HG03457 (cell line): Measurements from ENCODE around the gene RHBDL2.
"Not testable (repeated sequence)": the region's sequence is repeated elsewhere in the genome, so short reads cannot be mapped to it uniquely, and the experiment has no call there.

ENCODE experiments used
- ATAC-seq: cut with Tn5 transposase; IDR thresholded peaks from one replicate; pipeline ENCODE4 v1.9.1; 2021; ENCODE audit warnings: moderate number of reproducible peaks; ENCODE audit not compliant: unreplicated experiment

RHBDL2 gene

DNA sequence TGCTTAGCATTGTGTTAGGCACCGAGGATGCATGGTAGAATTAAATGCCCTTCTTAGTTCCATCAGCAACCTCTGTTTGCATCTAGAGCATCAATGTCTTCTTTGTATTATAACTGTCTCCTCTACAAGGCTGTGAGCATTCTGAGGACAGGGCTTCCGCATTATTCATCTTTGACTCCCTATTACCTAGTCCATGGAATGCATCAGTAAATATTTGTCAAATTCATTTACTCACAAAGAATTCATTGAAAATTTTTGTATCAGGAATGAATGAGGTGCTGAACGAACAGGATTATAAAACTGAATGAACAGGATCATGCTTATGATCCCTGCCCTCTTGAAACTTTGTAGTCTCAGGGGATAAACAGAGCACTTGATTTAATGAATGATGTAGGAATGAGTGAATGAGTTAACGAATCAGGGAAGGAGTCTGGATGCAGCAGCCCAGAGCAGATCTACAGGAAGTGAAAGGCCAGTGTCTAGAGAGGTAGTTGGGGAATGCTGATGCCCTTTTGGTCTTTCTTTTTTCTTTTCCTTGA lies 2.8 kb downstream of the RHBDL2 start:
- no peak for ATAC-seq

DNA sequence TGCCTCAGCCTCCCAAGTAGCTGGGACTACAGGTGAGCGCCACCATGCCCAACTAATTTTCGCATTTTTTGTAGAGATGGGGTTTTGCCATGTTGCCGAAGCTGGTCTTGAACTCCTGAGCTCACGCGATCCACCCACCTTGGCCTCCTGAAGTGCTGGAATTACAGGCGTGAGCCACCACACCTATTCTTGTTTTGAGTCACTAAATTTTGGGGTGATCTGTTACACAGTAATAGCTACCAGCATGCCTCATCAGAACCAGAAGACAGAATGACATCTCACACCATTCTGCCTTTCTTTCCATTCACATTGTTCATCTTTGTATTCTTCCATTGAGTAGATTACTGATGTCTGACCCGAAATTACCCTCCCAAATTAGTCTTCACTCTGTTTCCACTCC lies 9.1 kb downstream of the RHBDL2 start:
- ATAC-seq: no peak

DNA sequence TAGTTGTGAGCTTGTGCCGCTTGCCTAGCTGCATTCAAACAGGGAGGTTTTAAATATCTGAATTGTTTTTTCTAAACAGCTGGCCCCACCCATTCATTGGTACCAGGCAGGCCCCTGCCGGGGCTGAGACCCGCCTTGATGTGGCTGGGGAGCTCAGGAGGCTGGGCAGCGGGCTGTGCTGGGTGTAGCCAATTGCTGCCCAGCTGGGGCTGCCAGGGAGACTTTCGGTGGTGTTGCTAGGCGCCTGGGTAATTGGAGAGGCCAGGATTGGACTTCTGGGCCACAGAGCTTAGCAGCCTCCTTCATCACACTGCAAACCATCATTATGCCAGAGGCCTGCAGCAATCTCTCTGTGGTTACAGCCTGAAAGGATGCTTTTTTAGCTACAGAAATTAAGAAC lies 12.2 kb downstream of the RHBDL2 start:
- no peak for ATAC-seq

DNA sequence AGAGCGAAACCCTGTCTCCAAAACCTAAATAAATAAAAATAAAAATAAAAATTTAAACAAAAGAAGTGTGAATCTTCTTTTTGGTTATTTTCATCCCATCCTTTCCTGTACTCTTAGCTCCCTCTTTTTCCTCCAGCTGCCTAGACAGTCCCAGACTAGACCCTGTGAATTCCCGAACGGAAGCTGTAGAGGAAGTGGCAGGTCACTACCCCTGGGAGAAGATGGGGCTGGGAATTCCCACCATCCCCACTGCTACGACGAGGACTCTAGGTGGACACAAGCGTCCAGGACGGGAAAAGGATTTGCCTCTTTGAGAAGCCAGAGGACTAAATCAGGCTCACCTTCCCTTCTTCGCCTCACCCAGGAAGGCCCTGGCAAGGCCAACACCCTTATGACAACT lies 12.6 kb downstream of the RHBDL2 start:
- ATAC-seq: no peak

DNA sequence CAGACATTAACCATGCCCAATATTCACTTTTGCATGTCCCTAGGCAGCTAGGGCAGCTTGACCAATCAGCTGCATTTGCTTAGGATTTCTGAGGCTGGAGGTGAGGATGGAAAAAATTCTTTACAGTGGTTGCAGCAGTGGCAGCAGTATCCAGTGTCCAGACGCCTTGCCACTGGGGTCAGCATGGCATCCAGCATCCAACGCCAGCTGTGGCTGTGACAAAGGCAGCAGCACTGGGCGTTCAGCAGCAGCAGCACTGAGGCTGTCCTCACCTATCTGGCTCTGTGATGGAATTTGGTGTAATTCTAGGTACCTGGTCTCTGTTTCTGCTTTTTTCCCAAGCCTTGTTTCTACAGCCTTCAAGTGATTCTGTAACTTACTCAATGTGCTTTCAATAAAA lies 15.5 kb downstream of the RHBDL2 start:
- no peak for ATAC-seq

DNA sequence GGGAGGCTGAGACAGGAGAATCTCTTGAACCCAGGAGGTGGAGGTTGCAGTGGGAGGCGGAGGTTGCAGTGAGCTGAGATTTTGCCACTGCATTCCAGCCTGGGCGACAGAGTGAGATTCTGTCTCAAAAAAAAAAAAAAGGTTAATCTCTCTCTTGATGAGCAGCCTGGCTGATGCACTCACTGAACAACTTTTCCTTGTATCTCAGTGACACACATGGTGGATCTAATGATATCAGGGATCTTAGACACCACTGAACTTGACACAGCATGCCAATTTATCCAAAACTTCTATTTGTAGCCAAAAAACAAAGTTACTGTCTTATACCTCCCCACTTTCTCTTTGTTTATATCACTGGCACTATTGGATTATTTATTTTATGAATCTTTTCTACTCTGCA lies 16.2 kb downstream of the RHBDL2 start:
- no peak for ATAC-seq

DNA sequence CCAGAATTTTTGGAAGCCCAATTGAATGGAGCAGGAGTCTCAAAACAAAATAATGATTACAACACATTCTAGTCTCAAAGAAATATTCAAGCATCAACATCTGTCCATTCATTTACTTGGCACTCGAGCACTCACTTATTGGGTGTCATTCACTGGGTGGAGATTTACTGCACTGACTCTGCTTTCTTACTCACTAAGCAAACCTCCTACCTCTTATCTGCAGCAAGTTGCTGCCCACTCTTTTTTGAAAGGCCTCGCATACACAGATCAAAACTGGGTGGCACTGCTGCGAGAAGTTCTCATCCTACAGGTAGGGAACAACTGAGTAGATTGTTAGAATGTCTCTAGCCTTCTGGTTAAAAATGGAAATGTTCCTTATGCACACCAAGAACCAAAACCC lies 18.0 kb downstream of the RHBDL2 start:
- no peak for ATAC-seq

DNA sequence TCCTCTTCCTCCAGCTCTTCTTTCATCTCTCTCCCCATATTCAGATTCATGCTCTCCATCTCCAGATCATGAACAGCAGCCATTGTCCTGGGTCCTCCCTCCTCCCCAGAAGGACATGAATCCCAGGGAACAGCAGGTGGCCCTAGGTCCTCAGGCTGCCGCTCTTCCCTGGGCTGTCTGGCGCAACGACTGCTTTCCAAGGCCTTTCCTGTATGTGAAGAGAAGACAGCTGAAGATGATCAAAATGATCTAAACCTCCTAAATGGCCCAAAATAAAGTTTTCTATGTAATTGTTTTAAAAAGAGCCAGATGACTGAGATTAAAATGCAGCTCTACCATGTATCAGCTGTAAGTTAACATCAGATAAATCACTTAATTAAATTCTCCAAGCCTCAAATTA lies 22.5 kb downstream of the RHBDL2 start:
- no peak for ATAC-seq

DNA sequence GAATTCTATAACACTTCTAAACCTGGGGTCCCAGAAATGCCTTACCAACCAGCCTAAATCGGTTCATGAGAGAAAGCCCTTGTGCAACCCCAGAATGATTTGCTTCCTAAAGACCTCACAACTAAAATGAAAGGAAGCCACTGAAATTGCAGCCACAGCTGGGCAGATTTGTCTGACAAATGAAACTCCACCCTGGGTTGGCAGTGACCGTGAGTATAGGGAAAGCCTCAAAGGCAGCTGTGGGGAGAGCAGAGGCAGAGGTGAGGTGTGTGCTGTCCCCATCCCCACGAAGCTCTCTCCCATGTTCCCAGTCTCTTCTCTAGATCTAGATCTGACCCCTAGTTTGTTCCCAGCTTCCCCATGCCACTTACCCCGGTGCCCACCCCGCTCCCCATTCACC lies 23.1 kb downstream of the RHBDL2 start:
- no peak for ATAC-seq

DNA sequence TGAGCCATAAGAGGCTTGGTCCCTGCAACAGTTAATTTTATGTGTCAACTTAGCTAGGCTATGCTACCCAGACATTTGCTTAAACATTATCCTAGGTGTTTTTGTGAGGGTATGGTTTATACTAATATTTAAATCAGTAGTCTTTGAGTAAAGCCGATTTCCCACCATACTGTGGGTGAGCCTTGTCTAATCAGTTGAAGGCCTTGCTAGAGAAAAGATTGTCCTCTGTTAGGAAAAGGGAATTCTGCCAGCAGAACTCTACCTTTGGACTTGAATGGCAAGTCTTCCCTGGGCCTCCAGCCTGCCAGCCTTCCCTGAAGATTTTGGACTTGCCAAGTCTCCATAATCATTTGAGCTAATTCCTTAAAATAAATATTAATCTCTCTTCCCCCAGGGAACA lies 23.9 kb downstream of the RHBDL2 start:
- ATAC-seq: no peak

DNA sequence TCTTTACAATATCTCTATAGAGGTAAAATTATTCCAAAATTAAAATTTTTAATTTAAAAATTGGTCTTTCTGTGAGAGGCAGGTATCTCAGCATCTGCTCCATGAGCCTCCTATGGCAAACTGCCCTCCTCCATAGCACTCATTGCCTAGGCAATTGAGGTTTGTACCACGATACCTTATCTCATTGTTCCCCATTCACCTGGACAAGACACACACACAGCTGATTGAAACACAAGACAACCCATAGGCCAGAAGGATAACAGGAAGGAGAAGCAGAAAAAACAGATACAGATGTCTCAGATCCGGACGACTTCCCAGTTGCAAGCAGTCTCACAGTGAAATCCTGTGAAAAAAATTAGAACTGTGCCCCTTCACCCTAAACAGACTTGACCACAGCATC lies 24.3 kb downstream of the RHBDL2 start:
- no peak for ATAC-seq

DNA sequence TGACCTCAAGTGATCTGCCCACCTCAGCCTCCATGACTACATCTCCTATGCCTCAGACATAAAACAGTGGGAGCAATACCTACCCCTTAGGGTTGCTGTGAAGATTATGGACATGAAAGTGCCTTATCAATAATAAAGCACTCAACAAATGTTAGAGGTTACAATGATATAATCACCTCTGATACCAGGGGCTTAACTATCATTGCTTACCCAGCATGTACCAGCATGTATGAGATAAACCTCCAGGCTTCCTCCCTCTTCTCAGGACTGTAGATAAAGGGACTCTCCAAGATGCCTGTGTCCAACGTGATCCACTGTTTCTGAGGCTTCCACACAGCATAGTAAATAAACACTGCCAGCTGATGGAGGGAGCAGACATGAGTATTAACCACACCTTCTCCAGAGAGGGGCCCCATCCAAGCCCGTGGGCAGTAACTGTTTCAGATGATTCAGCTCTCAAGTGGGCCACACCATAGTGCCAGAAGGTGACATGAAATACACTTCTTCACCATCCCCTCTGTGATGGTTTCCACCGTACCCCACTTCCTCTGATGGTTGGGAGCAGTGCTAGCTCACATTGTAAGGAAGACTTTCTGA lies 26.2 kb downstream of the RHBDL2 start:
- ATAC-seq: no peak

DNA sequence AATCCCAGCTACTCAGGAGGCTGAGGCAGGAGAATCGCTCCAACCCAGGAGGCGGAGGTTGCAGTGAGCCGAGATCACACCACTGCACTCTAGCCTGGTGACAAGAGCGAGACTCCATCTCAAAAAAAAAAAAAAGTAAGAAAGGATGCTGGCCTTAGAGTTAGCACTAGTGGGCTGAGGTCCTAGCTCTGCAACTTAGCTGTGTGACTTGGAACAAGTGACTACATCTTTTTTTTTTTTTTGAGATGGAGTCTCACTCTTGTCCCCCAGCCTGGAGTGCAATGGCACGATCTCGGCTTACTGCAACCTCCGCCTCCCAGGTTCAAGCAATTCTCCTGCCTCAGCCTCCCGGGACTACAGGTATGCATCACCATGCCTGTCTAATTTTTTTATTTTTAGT lies 26.7 kb downstream of the RHBDL2 start:
- ATAC-seq: not testable (repeated sequence)

DNA sequence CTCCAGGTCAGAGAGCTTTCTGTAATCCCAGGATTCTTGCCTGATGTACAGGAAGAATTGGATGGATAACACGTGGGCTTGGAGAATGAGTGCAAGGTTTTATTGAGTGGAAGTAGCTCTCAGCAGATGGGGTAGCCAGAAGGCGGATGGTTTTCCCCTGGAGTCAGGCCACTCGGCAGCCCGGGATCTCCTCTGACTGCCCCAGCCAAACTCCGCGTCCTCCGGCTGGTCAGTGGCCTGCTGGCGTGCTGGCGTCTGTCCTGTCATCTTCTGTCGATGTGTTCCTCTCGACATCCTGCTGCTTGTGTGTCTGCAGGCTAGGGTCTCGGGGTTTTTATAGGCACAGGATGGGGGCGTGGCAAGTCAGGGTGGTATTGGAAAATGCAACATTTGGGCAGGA lies 32.8 kb downstream of the RHBDL2 start:
- ATAC-seq: no peak

DNA sequence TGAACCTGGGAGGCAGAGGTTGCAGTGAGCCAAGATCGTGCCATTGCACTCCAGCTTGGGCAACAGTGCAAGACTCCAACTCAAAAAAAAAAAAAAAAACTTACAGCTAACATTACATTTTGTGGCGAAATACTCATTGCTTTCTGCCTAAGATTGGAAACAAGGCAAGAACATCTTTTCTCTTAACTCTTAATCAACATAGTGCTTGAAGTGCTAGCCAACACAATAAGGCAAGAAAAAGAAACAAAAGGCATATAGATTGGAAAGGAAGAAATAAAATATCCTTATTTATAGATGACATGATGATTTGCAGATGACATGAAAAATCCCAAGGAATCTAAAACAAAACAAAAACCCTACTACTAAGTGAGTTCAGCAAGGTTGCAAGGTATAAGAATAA lies 35.6 kb downstream of the RHBDL2 start:
- ATAC-seq: no peak

DNA sequence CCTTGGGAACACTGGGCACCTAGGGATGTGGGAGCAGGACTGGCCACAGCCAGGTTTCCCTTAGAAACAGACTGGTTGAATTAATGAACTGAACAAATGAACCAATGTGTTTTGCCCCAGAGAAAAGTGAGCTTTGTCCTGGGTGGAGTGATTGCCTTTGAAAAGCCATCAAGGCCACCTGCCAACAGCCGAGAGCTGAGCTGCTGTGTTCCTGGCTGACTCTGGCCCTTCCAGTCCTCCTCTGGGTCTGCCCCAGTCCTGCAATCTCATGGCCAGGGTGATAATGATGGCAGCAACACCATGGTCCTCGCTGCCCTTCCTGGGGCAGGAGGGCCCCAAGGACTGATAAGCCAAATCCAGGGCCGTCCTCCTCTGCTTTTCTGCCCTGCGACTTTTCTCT lies 42.1 kb downstream of the RHBDL2 start:
- ATAC-seq: no peak

DNA sequence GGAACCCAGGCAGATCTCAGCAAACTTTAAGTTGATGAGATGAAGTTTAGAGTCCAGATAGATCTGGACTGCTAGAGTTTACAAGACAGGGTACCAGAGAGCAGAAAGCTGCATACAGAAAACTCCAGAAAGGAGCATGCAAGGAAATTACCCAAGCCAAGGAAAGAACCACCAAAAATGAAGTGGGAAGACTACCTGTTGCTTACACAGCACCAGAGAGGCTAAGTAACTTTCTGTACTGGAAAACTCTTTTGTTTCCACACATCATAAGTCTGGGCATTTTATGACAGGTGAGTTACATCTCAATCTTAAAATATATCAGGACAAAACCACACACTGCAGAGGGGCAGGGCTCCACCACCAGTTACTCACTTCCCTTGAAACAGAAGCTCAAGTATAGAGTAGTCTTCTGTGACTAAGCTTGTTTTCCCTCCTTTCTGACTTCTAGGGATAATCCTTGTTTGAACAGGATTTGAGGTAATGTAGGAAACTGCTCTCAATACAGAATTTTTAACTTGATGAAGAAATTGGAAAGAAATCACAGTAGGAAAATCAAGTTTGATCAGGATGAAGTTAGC lies 42.9 kb downstream of the RHBDL2 start:
- no peak for ATAC-seq

DNA sequence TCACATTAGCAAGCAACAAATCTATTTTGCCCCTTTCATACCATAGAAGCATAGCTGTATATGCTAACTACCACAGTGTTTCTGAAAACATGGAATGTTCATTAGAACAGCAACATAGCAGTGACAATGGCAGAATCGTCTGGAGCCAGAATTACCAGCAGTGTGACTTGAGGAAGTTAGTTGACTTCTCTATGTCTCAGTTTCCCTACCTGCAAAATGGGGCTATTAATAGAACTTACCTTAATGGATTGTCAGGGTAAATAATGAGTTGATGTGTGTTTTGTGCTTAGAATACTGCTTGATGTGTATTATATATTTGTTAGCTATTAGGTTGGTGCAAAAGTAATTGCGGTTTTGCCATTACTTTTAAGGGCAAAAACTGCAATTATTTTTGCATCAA lies 45.5 kb downstream of the RHBDL2 start:
- ATAC-seq: no peak

DNA sequence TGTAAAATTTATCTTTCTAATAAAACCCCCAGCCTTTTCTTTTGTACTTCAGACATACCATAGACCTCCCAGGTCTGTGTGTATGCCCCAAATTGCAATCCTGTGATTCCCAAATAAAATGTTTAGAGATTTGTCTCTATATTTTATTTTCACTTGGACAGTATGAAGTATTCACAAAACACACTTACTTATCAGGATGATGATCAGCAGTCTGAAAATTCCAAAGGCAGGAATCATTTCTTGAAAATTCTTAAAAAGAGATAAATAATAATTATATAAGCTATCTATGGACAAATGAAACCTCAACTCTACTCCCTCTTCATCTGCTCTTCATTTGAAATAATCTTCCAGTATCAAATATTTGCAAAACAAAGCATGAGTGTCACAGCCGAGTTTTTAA lies 48.7 kb downstream of the RHBDL2 start:
- ATAC-seq: no peak

DNA sequence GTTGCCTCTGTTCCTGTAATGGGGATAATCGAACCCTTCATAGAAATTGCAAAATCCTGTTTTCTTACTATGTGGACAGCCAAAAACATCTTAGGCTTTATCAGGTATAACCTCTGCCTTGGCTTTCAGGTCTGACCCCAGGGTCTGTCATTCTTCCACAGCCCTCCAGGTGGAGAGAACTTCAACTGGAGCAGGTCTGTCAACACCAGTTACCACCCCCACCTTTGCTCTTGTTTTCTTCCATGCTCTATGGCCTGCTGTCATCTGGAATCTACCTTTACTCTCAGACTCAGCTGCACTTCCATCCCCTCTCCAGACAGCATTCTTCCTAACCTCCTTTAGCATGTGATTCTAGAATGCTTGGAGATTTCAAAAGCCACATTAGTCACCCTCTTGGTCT lies 49.9 kb downstream of the RHBDL2 start:
- no peak for ATAC-seq

DNA sequence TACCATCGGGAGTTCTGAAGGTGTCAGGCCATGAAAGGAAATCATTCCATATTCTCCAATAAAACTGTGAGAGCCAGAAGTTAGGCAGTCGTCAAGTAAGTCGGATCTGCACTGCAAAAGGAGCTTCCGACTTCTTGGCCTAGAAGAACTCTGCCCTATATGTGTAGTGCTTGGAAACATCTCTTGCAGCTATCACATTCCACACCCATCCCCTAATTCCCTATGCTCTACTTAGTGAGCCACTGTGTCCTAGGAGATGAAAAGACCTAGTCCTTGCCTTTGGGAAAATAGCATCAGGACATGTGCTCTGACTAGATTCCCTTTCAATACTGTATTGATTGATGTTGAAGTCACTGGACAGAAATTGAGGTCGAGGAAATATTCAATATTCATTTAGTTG lies 52.0 kb downstream of the RHBDL2 start:
- ATAC-seq: no peak

DNA sequence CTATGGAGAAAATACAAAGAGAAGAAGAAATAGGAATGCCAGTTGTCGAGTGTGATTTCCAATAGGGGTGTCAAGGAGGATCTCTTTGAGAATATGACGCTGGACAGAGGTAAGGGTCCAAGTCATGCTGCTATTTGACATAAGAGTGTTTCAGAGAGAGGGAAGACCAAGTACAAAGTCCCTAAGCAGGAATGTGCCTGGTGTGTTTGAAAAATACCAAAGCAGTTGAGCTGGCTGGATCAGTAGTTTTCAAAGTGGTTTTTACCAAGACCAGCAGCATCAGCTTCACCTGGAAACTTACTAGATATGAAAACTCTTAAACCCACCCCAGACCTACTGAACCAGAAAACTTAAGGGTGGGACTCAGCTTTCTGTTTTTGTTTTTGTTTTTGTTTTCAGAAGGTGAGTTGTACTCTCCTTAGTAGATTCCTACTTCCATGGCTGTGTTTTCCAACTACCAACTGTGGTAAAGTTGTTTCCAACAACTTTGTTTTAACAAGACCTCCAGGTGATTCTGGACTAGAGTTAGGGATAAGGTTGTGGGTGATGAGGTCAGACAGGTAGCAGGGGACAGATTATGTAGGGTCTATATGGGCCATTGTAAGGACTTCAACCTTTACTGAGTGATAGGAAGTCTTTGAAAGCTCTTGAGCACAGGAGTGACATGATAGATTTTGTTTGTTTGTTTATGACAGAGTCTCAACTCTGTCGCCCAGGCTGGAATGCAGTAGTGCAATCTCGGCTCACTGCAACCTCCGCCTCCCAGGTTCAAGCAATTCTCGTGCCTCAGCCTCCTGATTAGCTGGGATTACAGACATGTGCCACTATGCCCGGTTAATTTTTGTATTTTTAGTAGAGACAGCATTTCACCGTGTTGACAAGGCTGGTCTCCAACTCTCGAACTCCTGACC lies 53.0 kb downstream of the RHBDL2 start:
- ATAC-seq: no peak
